ENCODE data around the gene CYP27B1.
"Not testable (repeated sequence)": the region's sequence is repeated elsewhere in the genome, so short reads cannot be mapped to it uniquely, and the experiment has no call there.

Gene CYP27B1

DNA sequence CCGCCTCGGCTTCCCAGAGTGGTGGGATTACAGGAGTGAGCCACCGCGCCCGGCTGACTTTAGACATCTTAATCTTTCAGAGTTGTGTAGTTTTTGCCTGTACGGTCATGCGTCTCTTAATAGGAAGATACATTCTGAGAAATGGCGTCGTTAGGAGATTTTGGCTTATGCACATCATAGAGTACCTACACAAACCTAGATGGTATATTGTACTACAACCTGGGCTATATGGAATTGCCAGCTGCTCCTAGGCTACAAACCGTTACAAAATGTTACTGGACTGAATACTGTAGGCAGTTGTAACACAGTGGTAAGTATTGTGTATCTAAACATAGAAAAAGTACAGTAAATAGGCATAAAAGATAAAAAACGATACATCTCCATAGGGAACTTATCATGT, 17.0 kb upstream of the CYP27B1 start:
- in situ Hi-C loops (cut with MboI; ENCODE audit: low sequenced_read_pairs) = no loop called here

DNA sequence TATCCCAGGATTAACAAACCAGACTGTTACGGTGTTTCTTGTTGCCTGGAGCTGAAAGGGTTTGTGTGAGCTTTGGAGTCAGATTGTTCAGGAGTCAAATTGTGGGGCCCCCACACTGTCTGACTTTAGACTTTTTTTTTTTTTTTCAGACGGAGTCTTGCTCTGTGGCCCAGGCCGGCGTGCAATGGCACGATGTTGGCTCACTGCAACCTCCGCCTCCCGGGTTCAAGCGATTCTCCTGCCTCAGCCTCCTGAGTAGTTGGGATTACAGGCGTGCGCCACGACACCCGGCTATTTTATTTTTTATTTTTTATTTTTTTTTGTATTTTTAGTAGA, 16.6 kb upstream of the CYP27B1 start:
- in situ Hi-C loops (cut with MboI; ENCODE audit: low sequenced_read_pairs) = no loop called here

DNA sequence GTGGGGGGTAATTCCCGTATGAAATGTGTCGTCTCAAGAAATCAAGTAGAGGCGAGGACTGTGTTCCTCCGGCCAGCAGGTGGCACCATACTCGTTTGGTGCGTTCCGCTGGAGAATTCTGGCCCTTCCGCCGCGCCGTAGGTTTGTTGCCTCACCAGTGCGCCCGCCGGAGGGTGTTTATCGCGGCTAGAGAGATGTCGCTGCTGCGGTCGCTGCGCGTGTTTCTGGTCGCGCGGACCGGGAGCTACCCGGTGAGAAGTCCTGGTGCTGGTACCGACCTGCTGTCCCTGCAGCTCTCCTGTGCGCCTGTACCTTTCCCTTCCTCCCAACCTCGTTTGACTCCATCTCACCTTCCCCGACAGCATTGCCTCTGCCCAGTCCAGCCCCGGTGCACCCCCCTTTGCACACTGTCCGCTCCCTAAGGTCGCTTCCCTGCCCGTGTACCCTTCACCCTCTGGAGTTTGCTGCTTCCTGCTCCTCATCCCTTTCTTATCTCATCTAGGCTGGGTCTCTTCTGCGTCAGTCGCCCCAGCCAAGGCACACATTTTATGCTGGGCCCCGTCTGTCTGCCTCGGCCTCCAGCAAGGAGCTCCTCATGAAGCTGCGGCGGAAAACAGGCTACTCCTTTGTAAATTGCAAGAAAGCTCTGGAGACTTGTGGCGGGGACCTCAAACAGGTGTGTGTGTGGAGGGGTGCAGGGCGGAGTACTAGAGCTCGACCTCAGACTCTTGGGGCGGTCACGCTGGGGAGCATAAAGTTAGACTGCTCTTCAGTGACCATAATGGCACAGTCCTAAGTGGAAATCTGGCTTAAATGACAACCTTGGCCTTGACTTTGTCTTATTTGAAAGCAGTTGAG, 16.0 kb upstream of the CYP27B1 start, which contains the start of gene TSFM:
Gene TSFM (plus strand): TSS at position 180 of the 858 bp plus-strand sequence. CDS start 15 bp downstream, at position 195.
- in situ Hi-C loops (cut with MboI; ENCODE audit: low sequenced_read_pairs) = no loop called here

DNA sequence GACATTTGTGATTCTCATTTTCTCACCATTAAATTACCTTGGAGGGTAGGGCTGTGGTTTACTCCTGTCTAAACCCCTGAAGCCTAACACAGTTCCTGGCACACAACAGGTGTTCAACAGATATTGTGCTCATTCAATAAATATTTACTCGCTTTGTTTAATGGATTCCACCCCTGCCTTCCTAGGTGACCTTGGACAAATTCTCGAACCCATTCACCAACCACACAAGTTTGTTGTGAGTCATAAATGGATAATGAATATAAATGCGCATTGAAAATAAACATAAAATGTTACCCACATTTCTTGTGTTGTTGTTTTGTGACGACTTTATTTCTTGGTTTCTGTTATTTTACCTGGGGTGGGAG, 15.3 kb upstream of the CYP27B1 start:
- in situ Hi-C loops (cut with MboI; ENCODE audit: low sequenced_read_pairs) = no loop called here

DNA sequence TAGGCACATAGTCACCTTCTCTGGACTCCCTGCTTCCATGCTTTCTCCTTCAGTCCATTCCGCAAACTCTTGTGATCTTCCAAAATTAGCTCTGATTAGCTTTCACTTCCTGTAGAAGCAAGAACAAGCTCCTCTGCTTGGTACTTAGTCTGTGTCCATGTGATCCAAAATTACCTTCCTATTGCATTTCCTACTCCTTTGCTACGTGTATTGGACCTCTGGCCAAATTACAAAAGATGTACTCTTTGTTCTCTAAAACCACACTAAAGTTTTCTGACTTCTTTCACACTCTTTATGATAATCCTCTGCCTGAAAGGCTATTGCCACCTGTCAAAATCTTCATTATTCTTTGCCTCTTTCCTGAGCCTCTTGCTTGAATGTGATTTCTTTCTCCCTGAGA, 14.9 kb upstream of the CYP27B1 start:
- in situ Hi-C loops (cut with MboI; ENCODE audit: low sequenced_read_pairs) = no loop called here

DNA sequence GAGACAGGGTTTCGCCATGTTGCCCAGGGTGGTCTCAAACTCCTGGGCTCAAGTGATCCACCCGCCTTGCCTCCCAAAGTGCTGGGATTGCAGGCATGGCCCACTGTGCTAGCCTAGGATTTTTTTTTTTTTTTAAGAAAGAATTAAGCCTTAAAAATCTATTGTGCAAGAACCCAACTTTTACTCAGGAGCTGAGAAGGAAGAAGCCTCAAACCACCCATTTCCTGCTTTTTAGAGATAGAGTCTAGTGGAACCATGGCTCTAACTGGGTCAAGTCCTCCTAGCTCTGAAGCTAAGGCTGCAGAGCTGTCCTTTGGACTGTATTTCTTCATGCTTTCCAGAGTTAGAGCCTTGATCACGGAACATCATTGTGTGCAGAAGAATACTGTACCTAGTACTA, 14.4 kb upstream of the CYP27B1 start:
- in situ Hi-C loops (cut with MboI; ENCODE audit: low sequenced_read_pairs) = no loop called here

DNA sequence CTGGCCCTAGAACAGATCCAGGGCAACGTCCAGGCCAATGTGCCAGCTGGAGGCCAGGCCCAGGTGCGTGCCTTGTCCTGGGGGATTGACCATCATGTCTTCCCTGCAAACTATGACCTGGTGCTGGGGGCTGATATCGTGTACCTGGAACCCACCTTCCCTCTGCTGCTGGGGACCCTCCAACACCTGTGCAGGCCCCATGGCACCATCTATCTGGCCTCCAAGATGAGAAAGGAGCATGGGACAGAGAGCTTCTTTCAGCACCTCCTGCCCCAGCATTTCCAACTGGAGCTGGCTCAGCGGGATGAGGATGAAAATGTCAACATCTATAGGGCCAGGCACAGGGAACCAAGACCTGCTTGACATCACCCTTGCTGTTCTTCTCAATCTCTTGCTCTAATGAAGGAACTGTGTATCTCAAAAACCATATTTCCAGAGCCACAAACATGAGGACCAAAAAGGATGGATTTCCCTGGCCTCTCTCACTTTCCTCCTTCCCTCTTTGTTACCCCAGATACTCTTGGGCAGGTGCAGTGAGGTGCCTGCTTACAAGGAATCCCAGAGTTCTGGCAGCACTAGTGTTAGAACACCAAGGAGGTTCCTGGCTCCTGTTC, 13.5 kb upstream of the CYP27B1 start:
- in situ Hi-C loops (cut with MboI; ENCODE audit: low sequenced_read_pairs) = no loop called here

DNA sequence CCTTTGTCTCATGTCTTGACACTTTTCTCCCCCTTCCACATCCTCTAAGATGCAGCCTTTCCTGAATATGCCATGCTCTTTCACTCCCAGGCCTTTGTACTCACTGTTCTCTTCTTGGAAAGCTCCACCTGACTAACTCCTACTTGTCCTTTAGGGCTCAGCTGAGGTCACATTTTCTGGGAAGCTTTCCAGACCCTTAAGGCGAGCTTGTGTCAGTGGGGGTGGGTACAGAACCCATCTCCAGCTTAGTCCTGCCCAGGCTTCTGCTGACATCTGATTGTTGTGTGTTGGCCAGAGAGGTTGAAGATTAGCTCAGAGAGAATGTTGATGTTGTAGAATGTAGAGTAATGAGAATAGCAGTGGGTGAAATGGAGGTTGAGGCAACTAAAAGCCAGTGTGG, 12.9 kb upstream of the CYP27B1 start:
- in situ Hi-C loops (cut with MboI; ENCODE audit: low sequenced_read_pairs) = no loop called here

DNA sequence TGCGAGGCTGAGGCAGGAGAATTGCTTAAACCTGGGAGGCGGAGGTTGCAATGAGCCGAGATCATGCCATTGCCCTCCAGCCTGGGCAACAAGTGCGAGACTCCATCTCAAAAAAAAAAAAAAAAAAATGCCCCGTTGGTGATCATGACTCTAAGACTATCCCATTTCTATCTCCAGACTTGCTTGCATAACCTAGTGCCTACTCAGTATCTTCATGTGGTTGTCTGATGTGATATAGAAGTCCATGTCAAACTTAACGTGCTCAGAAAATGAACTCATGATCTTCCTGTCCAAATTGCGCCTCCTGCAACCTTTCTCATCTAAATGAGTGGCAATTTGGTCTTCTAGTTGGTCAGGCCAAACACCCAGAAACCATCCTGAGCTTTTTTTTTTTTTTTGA, 11.0 kb upstream of the CYP27B1 start:
- in situ Hi-C loops (cut with MboI; ENCODE audit: low sequenced_read_pairs) = no loop called here

DNA sequence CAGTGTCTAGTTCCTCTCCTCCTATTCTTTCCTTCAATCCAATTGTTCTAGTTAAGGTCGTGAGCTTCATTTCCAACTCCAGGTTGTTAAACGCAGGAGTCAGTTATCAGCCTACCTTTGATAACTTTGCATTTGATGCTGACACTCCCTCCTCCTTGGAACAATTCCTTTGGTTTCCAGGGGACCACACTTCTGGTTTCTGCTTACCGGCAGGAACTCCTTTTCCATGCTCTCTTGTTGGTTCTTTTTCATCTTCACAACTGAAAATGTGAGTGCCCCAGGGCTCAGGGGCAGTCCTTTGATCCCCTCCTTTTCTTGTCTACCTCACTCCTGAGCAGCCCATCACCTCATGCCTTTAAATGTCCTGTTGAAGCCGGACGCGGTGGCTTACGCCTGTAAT, 10.5 kb upstream of the CYP27B1 start:
- in situ Hi-C loops (cut with MboI; ENCODE audit: low sequenced_read_pairs) = no loop called here

DNA sequence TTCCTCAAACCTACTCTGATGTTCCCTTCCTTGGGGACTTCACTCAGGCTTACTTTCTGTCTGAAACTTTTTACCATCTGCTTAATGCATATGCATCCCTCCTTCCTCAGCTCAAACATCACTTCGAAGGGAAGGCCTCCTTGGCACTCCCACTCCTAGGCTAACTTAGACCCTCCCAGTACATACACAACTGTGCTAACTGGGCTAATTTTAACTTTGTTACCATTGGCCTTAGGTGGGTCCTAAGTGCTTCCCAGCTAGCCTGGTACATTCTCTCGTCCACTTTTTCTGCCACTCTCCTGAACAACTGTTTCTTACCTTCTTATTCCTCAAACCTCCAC, 9.3 kb upstream of the CYP27B1 start:
- in situ Hi-C loops (cut with MboI; ENCODE audit: low sequenced_read_pairs) = no loop called here

DNA sequence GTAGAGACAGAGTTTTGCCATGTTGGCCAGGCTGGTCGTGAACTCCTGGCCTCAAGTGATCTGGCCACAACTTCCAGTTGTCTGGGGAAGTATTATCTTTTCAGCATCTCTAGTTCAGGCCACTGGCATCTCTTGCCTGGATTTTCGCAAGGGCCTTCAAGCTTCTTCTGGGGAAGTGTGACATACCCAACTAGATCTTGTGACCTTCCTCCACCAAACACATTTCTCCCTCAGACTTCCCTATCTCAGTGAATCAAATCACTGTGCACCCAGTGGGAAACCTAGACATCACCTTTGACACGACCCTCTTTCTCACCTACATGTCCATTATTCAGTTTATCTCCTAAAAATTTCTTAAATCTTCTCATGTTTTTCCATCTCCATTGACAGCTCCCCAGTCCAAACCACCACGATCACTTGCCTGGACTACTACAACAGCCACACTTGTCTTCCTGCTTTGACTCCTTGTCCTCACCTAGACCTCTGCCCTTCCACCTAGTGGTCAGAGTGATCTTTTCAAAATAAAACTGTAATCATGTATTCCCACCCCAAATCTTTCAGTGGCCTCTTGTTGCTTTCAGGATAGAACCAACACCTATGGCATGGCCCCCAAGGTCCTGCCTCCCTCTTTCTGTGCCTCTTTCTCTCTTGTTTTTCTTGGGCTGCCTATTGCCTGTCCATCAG, 8.8 kb upstream of the CYP27B1 start:
- in situ Hi-C loops (cut with MboI; ENCODE audit: low sequenced_read_pairs) = no loop called here

DNA sequence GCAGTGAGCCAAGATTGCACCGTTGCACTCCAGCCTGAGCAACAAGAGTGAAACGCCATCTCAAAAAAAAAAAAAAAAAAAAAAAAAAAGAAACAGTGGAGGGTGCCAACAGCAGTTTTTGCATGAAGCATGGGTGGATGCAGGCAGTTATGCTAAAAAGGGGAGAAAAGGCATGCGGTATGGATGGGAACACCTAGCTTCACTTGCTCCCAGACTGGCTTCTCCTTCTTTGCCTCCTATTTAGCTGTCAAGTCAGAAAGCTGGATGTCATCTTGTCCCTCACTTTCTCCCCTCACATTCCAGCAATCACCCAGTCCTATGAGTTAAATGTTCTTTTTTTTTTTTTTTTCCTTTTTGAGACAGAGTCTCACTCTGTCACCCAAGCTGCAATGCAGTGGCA, 8.2 kb upstream of the CYP27B1 start:
- in situ Hi-C loops (cut with MboI; ENCODE audit: low sequenced_read_pairs) = no loop called here

DNA sequence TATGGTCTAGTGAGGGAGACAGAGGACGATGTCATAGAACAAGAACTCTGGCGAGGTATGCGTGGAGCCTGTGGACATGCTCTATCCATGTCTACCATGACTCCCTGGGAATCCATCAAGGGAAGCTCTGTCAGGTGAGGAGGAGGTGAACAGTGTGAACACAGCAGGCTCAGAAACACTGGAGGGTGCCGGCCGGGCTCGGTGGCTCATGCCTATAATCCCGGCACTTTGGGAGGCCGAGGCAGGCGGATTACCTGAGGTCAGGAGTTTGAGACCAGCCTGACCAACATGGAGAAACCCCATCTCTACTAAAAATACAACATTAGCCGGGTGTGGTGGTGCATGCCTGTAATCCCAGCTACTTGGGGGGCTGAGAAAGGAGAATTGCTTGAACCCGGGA, 7.8 kb upstream of the CYP27B1 start:
- in situ Hi-C loops (cut with MboI; ENCODE audit: low sequenced_read_pairs) = not testable (repeated sequence)

DNA sequence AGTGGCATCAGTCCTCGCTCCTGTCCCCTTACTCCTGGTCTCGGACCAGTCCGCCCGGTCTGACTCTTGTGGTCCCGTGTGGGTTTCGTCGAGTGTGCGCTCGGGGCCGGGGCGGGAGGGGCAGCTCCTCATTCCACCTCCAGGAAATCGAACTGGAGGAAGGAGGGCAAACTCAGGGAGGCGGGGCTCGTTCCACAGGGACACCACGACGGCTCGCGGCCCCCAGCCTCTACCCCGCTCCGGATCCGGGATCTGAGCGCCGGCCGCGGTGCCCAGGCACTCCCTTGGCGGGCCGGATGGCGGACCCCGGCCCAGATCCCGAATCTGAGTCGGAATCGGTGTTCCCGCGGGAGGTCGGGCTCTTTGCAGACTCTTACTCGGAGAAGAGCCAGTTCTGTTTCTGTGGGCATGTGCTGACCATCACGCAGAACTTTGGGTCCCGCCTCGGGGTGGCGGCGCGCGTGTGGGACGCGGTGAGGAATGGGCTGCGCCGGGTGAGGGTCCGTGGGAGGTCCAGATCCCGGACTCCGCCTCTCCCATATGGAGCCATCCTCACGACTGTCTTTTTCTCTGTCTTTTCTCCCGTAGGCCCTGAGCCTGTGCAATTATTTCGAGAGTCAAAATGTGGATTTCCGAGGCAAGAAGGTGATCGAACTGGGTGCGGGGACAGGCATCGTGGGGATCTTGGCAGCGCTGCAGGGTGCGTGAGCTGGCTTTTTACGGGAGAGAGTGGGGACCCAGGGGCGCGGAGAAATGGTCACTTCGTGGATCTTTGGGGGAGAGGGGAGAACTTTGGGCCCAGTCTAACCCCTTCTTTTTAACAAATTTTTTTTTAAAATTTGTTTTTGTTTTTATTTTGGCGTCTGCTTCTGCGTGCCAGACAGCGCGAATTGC, 5.8 kb upstream of the CYP27B1 start, which contains the start of gene EEF1AKMT3:
Gene EEF1AKMT3 (plus strand): TSS at position 186 of the 894 bp plus-strand sequence. CDS start 111 bp downstream, at position 297.
- in situ Hi-C loops (cut with MboI; ENCODE audit: low sequenced_read_pairs) = no loop called here

DNA sequence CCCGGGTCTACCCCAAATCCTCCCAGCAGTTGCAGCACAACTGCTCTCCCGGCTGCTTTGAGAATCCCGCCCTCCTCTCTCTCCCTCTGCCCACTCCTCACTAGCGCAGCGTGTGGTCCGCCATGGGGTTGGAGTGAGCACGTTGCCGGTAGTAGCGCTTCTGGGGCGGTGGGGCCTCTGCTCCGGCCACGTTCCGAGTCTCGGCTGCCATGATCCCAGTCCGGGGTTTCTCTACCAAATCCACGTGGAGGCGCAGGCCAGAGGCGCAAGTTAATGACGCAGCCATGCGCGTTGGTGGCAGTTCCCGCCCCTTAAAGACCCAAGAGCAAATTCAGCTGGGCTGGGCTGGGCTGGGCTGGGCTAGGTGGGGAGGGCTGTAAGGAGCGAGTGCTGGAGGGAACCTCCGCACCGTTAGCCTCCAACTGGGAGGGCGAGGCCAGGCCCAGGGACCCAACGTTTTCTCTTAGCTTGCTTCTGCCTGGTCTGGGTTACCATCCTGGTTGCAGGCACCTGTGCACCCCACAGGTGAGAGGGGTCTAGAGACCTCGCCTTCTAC, 5.1 kb upstream of the CYP27B1 start, which contains the start of gene METTL1:
Gene METTL1 (minus strand): TSS at position 233 of the 556 bp plus-strand sequence. CDS start 22 bp downstream, at position 211.
- in situ Hi-C loops (cut with MboI; ENCODE audit: low sequenced_read_pairs) = no loop called here

DNA sequence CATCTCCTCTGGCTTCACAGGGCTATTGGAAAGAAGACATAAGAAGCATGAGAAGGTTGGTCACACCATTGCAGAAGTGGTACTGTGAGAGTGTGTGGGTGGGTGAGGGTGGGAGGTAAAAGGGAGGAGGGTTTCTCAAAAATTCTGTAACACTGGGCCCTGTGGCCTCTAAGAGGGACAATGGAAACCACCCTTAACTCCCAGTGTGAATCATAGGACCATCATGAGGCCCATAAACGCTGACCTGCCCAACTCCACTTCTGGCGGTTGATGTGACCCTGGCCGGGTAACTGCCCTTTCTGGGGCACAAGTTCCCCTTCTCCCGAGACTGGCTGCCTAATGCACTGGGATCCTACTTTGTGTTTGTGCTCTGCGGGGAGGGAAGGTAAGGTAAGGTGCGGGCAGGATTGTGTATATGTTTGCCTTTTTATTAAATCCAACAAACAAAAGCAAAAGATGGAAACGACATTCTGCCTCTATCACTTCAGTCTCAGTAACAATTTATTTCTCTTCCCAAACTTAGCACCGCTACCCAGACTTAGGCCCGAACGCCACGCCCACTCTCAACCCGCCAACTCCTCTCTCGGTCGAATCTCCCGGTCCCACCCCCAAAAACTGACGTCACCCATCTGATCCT, 4.5 kb upstream of the CYP27B1 start:
- in situ Hi-C loops (cut with MboI; ENCODE audit: low sequenced_read_pairs) = no loop called here

DNA sequence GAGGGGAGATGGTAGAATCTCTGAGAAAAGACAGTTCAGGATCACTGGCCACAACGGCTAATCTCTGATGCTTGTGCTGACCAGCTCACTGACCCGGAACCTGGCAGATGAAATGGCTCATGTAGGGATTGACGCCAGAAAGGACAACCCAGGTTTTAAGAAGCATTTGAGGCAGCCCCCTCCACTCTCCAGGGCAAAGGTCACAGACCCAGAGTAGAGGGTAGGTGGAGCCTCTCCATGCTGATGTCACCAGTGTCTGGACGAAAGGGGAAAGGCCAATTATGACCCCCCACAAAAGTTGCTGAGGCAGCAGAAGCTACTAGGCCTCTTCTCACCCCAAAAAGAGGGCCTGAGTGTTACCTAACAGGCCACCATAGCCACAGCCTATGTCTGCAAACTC, 3.9 kb upstream of the CYP27B1 start:
- in situ Hi-C loops (cut with MboI; ENCODE audit: low sequenced_read_pairs) = no loop called here

DNA sequence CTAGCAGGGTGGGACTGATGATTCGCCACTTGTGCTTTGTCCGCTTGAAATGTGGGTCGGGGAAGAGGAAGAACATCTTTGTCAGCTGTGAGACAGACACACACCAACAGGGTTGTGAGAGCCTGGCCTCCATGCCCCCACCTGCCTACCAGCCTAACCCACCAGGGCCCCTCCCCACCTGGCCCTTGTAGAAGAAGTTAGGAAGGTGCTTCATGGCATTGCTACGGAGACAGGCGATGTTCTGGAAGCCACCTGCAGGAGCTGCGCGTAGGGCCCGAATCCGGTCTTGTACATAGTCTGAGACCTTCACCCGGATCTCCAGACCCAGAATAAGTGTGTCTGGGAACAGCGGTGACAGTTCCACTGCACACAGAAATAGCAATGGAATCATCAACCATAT, 2.7 kb upstream of the CYP27B1 start:
- in situ Hi-C loops (cut with MboI; ENCODE audit: low sequenced_read_pairs) = no loop called here

DNA sequence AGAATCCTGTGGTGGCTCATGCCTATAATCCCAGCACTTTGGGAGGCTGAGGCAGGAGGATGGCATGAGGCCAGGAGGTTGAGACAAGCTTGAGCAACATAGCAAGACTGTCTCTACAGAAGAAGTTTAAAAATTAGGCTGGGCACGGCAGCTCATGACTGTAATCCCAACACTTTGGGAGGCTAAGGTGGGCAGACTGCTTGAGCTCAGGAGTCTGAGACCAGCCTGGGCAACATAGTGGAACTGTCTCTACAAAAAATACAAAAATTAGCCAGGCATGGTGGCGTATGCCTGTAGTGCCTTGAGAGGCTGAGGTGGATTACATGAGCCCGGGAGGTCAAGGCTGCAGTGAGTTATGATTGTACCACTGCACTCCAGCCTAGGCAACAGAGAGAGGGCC, 998 bp upstream of the CYP27B1 start:
- in situ Hi-C loops (cut with MboI; ENCODE audit: low sequenced_read_pairs) = no loop called here

All from HL-60/S4 (cell line).